Mucosa of descending colon (tissue), 3 donors: ENCODE data around the gene BAHCC1. TPM values are rescaled to one million over a fixed set of nuclear protein-coding genes. Genes with fewer than 3 reads are reported as not detected.

Experiments used
- ATAC-seq: fragments of 200-7000 bp; cut with Tn5 transposase; one replicate; pipeline ENCODE4 v1.9.1; 2020; ENCODE audit warnings: mild to moderate bottlenecking, moderate library complexity
- DNase-seq, 3 donors: peaks; one replicate each; pipeline ENCODE4 v3.0.0-alpha.2; 2020
- H3K36me3 ChIP-seq: fragments of 200-600 bp; one replicate; pipeline ENCODE4 v1.8.0; 2021; ENCODE audit warnings: low read depth, mild to moderate bottlenecking
- H3K4me1 ChIP-seq: fragments of 200-600 bp; one replicate; pipeline ENCODE4 v1.8.0; 2021; ENCODE audit warnings: low read depth, mild to moderate bottlenecking
- H3K4me3 ChIP-seq: fragments of 200-600 bp; one replicate; pipeline ENCODE4 v1.8.0; 2021; ENCODE audit warnings: mild to moderate bottlenecking
- H3K9me3 ChIP-seq: fragments of 200-600 bp; one replicate; pipeline ENCODE4 v1.8.0; 2021; ENCODE audit warnings: mild to moderate bottlenecking
- intact Hi-C, 2 donors: fragments of 100-400 bp; cut with DNase I in 1 of 2; cut with micrococcal nuclease in 1 of 2; formaldehyde crosslinking; loops; one replicate each; pipeline versions ENCODE4 v1.11.0 to v1.11.1; 2022; cut with DNase I, micrococcal nuclease
- total RNA-seq, 3 donors: library from RNA; stranded (reverse); fragmentation: NEBNext Ultra II Directional in 2 of 3; extraction: Animal tissue kit (Norgen Biotek cat#: 25700) in 2 of 3; gene quantifications; one replicate each; pipeline versions ENCODE4 v1.2.1 to v1.2.4, GENCODE V29; 2021 to 2023
- TF ChIP-seq, protein P1 (sequence below): fragments of 200-600 bp; IDR thresholded peaks from one replicate; pipeline ENCODE4 v1.8.0; 2022; ENCODE audit warnings: antibody characterized with exemption, mild to moderate bottlenecking
- donor health status: DM: no; HTN: no; CAD: no; lungs with moderate emphysema.
- donor health status: DM: no; HTN: no; CAD: no.
- donor health status: DM: no; HTN: yes; CAD: no.

The BAHCC1 gene
- total RNA-seq, 3 donors from 2014 or later: 14.0 to 27.4 (median 16.5) TPM

DNA sequence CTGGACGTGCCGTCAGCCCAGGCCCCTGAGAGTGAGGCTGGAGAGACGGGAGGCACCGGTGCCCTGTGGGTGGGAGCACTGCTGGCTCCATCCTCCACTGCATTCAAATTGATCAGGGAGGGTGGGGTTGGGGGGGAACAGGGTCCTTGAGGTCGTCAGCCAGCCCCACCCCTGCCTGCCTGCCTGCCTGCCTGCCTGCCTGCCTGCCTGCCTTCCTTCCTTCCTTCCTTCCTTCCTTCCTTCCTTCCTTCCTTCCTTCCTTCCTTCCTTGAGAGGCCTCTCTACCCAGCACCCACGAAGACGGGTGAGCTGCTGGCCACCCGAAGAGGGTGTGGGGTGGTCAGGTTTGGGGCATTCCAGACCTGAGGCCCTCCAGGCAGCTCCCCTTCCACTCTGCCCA, 16.0 kb downstream of the BAHCC1 start:
- Histone ChIP-seq H3K4me1 (peaks cover 1% of the 10 kb centered on the region), H3K4me3 (no peak overlapping the region), H3K36me3 (no peaks in the 10 kb centered on the region), H3K9me3 (no peaks in the 10 kb centered on the region)
- DNase-seq (no peak), ATAC-seq (no peak)
- intact Hi-C loops: no loop called here
- TF ChIP-seq, protein P1, sequence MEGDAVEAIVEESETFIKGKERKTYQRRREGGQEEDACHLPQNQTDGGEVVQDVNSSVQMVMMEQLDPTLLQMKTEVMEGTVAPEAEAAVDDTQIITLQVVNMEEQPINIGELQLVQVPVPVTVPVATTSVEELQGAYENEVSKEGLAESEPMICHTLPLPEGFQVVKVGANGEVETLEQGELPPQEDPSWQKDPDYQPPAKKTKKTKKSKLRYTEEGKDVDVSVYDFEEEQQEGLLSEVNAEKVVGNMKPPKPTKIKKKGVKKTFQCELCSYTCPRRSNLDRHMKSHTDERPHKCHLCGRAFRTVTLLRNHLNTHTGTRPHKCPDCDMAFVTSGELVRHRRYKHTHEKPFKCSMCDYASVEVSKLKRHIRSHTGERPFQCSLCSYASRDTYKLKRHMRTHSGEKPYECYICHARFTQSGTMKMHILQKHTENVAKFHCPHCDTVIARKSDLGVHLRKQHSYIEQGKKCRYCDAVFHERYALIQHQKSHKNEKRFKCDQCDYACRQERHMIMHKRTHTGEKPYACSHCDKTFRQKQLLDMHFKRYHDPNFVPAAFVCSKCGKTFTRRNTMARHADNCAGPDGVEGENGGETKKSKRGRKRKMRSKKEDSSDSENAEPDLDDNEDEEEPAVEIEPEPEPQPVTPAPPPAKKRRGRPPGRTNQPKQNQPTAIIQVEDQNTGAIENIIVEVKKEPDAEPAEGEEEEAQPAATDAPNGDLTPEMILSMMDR: no peak

GRCh38 chr17:81412490-81413093, 17.3 kb downstream of the BAHCC1 start:
- no peak for DNase-seq
- intact Hi-C loops: no loop called here
- ATAC-seq: peak; percentile 31
- TF ChIP-seq, protein P1: no peak
- no peaks in the 10 kb centered on the region for H3K9me3 ChIP-seq
- no peaks in the 10 kb centered on the region for H3K36me3 ChIP-seq
- no peak overlapping the region for H3K4me3 ChIP-seq
- H3K4me1 ChIP-seq: no peaks in the 10 kb centered on the region

DNA sequence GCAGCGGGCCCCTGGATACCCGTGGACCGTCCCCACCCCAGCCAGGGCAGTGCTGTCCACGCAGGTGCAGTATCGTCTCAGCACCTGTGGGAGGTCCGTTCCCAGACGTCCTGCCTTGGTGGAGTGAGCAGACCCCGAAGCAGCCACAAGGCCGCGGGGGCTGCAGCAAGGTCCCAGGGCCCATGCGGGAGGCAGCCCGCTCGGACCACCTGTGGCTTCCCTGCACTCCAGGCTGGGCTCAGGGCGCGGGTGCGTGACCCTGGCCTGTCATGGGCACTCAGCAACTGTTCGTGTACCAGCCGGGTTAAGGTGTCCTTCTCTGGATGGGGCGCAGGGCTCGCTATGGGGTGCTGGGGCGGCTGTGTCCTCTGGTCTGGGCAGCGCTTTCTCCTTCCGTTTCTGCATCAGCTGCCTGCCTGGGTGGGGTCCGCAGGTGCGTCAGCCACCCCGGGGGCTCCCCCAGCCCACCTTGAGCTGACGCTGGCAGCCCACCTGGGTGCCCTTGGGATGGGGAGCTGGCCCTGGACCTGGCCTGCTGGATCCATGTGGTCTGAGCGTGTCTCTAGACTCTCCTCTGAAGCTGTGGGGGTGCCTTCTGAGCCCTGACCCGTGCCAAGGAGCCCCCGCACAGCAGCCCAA, 18.4 kb downstream of the BAHCC1 start:
- H3K4me1 ChIP-seq: peaks cover 3% of the 10 kb centered on the region
- intact Hi-C loops: no loop called here
- ATAC-seq (no peak), DNase-seq (no peak)
- no peak overlapping the region for H3K4me3 ChIP-seq
- H3K9me3 ChIP-seq: no peaks in the 10 kb centered on the region
- TF ChIP-seq, protein P1: no peak
- H3K36me3 ChIP-seq: no peaks in the 10 kb centered on the region

DNA sequence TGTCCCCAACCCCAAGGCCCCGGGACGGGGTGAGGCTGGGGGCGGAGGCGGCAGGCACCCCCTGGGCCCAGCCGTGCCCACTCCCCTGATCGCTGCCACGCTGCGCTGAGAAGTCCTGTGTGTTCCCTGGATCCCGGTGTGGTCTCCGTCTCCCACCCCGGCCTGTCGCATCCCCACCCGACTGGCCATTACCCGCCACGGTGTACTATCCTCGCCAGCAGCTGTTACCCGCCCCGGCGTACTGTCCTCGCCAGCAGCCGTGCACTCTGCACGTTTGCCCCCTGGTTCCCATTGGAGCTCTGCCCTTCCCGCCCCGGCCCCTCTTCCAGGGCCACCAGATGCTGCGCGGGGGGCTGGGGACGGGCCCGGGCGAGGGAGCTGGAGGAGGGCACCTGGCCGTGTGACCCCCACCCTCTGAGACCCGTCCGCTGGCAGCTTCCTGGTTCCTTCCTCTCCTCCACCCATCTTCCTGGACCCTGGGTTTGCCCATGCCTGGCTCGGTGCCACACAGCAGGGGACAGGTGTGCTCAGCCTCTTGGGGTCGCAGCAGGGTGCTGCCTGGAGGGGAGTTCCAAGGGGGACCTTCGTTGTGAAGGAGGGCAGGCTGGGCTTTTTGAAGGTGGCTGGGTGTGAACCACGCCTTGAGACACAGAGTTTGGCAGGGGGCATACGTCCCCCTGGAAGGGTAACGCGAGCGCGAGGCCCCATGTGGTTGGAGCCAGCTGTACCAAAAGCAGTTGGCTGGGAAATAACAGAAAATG, 19.7 kb downstream of the BAHCC1 start:
- intact Hi-C loops: no loop called here
- Histone ChIP-seq H3K4me3 (no peak overlapping the region), H3K9me3 (no peaks in the 10 kb centered on the region), H3K36me3 (no peaks in the 10 kb centered on the region), H3K4me1 (peaks cover 9% of the 10 kb centered on the region)
- TF ChIP-seq, protein P1: no peak
- DNase-seq (no peak), ATAC-seq (no peak)

GRCh38 chr17:81415681-81416080, 20.4 kb downstream of the BAHCC1 start:
- Histone ChIP-seq H3K9me3 (no peaks in the 10 kb centered on the region), H3K4me3 (no peak overlapping the region), H3K36me3 (no peaks in the 10 kb centered on the region), H3K4me1 (peaks cover 16% of the 10 kb centered on the region)
- TF ChIP-seq, protein P1: no peak
- ATAC-seq (no peak), DNase-seq (no peak)
- intact Hi-C loops: no loop called here
